GM12891 (cell line): Measurements from ENCODE around the gene SYNPO.
A peak's percentile ranks its signal among the peaks of the same experiment; 100 is the strongest.

Experiments
- DNase-seq: peaks from one replicate; pipeline ENCODE4 v3.0.0; 2011; ENCODE audit warnings: low spot score; ENCODE audit not compliant: insufficient read length
- FAIRE-seq: peaks from 2 replicates; lab custom pipeline; 2011; peaks lifted over from hg19 to GRCh38; lab: Jason Lieb, UNC
- PAX5 ChIP-seq: IDR thresholded peaks from 2 replicates; pipeline ENCODE4 v1.6.1; 2011; ENCODE audit warnings: low read length, moderate library complexity, mild to moderate bottlenecking; ENCODE audit not compliant: insufficient read depth, severe bottlenecking
- POLR2A ChIP-seq: IDR thresholded peaks from 2 replicates; pipeline ENCODE4 v1.6.1; 2011; ENCODE audit warnings: low read depth, low read length, control low read depth
- POLR2AphosphoS5 ChIP-seq: IDR thresholded peaks from 2 replicates; pipeline ENCODE4 v1.6.1; 2011; ENCODE audit warnings: low read depth, low read length, control low read depth
- POU2F2 ChIP-seq: IDR thresholded peaks from 2 replicates; pipeline ENCODE4 v1.6.1; 2011; ENCODE audit warnings: low read depth, mild to moderate bottlenecking, control low read depth, low read length, moderate library complexity
- SPI1 ChIP-seq: IDR thresholded peaks from 2 replicates; pipeline ENCODE4 v1.6.1; 2011; ENCODE audit warnings: low read depth, low read length, control low read depth
- TAF1 ChIP-seq: IDR thresholded peaks from 2 replicates; pipeline ENCODE4 v1.6.1; 2011; ENCODE audit warnings: low read depth, low read length, control low read depth

The SYNPO gene

DNA sequence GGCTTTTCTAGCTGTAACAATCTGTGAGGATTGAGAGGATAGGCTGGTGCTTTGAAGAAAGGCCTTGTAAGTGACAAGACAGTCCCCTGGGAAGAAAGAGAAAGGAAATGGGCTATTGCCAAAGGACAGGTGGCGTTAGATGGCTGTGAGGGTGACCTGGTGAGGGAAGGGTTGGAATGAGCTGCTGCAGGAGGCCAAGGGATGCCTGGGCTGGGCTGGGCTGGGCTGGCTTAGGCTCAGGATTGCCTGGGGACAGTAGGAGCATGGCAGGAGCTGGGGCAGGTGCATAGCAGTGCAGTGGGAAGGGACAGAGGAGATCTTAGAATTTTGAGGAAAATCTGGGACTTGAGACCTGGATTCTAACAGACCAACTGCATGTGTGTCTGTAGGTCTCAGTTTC is 10.9 kb downstream of the SYNPO start:
- FAIRE-seq (no peak), DNase-seq (no peak)
- TF ChIP-seq SPI1 (no peak), POLR2AphosphoS5 (no peak), POU2F2 (no peak)

- FAIRE-seq (no peak), DNase-seq (no peak)
Observed at GRCh38 chr5:150651924-150652671, 11.6 kb downstream of the SYNPO start.

GRCh38 chr5:150653145-150653761 is 12.8 kb downstream of the SYNPO start:
- TF ChIP-seq TAF1 (no peak), POLR2AphosphoS5 (no peak), SPI1 (no peak), PAX5 (no peak), POLR2A (no peak), POU2F2 (no peak)
- DNase-seq (no peak), FAIRE-seq (no peak)

More at GRCh38 chr5:150651924-150652671, 11.6 kb downstream of the SYNPO start:
- TF ChIP-seq POLR2AphosphoS5 (no peak), SPI1 (no peak), PAX5 (no peak), POLR2A (no peak), POU2F2 (no peak), TAF1 (no peak)

DNA sequence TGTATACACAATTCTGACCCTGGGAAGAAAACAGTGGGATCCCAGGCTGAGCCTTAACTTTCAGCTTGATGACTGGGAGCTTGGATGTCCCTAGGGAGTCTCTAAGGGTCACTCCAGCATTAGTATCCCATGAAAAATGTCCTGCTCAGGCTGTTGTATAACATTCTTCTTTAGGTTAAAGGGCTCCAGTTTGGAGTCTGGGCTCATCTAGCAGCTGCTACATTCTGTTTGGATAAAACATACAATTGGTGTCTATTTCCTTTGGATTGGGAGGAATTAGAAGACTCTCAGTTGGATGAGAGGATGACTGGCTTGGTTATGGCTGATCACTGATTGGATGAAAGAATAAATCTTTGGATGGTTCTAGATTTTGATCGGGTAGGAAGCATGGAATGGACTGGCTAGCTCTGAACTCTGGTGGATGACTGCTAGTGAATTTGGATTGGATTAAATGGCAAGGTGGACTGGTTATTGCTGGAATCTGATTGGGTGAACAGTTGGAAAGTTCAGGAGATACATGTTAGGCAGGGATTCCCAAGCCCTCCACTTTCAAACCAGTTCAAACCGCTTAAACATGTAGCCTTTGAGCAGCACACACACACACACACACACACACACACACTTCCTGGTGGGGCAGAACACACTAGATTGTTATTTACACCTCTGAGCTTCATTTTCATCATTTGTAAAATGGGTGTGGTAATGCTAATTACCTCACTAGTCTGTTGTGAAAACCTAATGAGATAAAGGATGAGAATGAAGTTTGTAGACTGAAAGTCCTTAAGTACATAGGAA is 13.5 kb downstream of the SYNPO start:
- peak; percentile 61 for FAIRE-seq
- TF ChIP-seq TAF1: no peak
- TF ChIP-seq POLR2AphosphoS5: no peak
- TF ChIP-seq SPI1: no peak
- TF ChIP-seq POLR2A: no peak
- TF ChIP-seq PAX5: no peak
- TF ChIP-seq POU2F2: no peak
- DNase-seq: no peak

- no peak for TF ChIP-seq POLR2AphosphoS5
- no peak for TF ChIP-seq SPI1
- FAIRE-seq (no peak), DNase-seq (no peak)
Observed at GRCh38 chr5:150655221-150655620, 14.8 kb downstream of the SYNPO start.

- TF ChIP-seq POLR2A: no peak
- 0 out of 2 replicates have a peak, but pooled peaks have one; percentile 11 for TF ChIP-seq POU2F2
- peak; percentile 77 for FAIRE-seq
- peak; percentile 94 for DNase-seq
Observed at GRCh38 chr5:150656191-150657132, 16.0 kb downstream of the SYNPO start.

DNA sequence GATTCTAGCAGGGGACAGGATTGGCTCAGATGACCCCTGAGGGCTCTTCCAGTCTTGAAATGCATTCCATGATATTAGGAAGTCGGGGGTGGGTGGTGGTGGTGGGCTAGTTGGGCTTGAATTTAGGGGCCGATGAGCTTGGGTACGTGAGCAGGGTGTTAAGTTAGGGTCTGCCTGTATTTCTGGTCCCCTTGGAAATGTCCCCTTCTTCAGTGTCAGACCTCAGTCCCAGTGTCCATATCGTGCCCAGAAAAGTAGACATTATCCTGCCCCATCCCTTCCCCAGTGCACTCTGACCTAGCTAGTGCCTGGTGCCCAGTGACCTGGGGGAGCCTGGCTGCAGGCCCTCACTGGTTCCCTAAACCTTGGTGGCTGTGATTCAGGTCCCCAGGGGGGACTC is 17.7 kb downstream of the SYNPO start:
- FAIRE-seq (no peak), DNase-seq (no peak)
- TF ChIP-seq SPI1 (no peak), POLR2A (no peak), POLR2AphosphoS5 (no peak), PAX5 (no peak), POU2F2 (no peak), TAF1 (no peak)

DNA sequence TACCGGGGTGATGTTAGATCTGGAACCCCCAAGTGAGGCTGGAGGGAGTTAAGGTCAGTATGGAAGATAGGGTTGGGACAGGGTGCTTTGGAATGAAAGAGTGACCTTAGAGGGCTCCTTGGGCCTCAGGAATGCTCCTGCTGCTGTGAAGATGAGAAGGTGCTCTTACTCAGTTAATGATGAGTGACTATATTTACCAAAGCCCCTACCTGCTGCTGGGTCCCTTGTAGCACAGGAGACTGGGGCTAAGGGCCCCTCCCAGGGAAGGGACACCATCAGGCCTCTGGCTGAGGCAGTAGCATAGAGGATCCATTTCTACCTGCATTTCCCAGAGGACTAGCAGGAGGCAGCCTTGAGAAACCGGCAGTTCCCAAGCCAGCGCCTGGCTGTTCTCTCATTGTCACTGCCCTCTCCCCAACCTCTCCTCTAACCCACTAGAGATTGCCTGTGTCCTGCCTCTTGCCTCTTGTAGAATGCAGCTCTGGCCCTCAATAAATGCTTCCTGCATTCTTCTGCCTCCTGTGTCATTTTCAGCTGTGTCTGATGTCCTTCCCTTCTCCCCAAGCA is 18.3 kb downstream of the SYNPO start:
- no peak for FAIRE-seq
- TF ChIP-seq POLR2A (no peak), SPI1 (no peak)

DNA sequence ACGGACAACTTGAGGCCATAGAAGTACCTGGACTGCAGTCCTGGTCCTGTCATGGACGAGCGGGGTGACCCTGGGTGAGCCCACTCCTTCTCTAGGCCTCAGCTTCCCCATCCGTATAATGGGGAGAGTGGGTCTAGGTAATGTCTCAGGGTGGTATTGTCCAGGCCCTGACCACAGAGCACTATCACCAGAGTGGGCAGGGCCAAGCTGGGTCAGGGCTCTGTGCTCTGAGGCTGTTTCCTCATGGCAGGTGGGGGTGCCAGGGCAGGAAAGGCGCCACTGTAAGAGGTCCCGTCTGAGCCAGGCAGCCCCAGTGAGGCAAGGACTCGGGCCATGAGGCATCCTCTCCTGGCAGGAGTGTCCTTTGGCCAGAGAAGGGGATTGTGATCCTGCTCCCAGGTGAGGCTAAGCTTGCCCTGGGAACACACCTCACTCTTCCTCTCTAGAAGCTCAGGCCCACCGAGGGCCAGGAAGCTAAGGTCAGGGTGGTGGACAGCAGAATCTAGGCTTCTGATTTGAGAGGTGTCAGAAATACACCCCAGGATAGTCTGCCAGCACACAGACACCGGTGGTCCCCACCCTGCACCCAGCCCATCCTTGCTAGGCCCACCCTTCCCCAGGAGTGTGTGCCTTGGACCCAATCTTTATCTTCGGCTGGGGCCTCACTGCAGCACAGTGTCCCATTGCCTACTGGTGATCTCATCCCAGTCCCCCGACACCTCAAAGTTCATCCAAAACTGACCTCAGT is 19.1 kb downstream of the SYNPO start:
- no peak for DNase-seq
- no peak for TF ChIP-seq SPI1
- TF ChIP-seq POLR2A: no peak
- TF ChIP-seq PAX5: no peak
- no peak for TF ChIP-seq POU2F2
- TF ChIP-seq TAF1: no peak
- no peak for TF ChIP-seq POLR2AphosphoS5
- no peak for FAIRE-seq

More for the DNA sequence above, 18.3 kb downstream of the SYNPO start:
- no peak for DNase-seq
